Neural cell (in vitro differentiated cells): ENCODE measurements around the gene PSMG3.

Experiments
- POLR2AphosphoS5 ChIP-seq: IDR thresholded peaks from 2 replicates; pipeline ENCODE4 v1.6.1; 2012
- TF ChIP-seq, protein P1 (sequence below): fragments of 450-650 bp; IDR thresholded peaks from 2 replicates; pipeline ENCODE4 v1.5.1; 2014; ENCODE audit warnings: antibody characterized with exemption, mild to moderate bottlenecking, moderate library complexity; ENCODE audit not compliant: poor library complexity, severe bottlenecking

DNA sequence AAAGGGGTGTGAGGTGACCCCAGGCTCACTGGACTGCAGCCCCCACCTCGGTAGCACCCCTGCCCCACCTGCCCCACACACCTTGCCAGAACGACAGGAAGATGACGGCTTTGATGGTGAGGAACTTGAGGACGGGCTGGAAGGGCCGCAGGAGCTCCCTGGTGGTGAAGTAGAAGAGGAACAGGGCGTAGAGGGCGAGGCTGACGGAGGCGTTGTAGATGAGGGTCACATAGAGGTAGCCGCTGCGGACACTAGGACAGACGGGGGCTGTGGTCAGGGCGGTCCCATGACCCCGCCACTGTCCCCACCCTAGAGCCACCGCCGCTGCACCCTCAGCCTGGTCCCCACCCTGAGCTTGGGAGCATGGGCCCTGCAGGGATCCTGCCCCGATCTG lies 21.4 kb downstream of the PSMG3 start:
- TF ChIP-seq, protein P1, sequence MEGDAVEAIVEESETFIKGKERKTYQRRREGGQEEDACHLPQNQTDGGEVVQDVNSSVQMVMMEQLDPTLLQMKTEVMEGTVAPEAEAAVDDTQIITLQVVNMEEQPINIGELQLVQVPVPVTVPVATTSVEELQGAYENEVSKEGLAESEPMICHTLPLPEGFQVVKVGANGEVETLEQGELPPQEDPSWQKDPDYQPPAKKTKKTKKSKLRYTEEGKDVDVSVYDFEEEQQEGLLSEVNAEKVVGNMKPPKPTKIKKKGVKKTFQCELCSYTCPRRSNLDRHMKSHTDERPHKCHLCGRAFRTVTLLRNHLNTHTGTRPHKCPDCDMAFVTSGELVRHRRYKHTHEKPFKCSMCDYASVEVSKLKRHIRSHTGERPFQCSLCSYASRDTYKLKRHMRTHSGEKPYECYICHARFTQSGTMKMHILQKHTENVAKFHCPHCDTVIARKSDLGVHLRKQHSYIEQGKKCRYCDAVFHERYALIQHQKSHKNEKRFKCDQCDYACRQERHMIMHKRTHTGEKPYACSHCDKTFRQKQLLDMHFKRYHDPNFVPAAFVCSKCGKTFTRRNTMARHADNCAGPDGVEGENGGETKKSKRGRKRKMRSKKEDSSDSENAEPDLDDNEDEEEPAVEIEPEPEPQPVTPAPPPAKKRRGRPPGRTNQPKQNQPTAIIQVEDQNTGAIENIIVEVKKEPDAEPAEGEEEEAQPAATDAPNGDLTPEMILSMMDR: no peak
- no peak for TF ChIP-seq POLR2AphosphoS5
